ENCODE results near the gene PDZD7. TPM values are rescaled to one million over a fixed set of nuclear protein-coding genes. Genes with fewer than 3 reads are reported as not detected.
A peak's percentile ranks its signal among the peaks of the same experiment; 100 is the strongest.

Gene PDZD7
- total RNA-seq, 2 experiments from 2014 or later: 1.1 to 1.9 TPM

GRCh38 chr10:101021239-101021638, 9.7 kb downstream of the PDZD7 start:
- H3K9me3 Mint-ChIP-seq: no peaks in the 10 kb centered on the region
- POLR2A ChIA-PET: no interaction called here
- peaks cover 25% of the 10 kb centered on the region for H3K27me3 Mint-ChIP-seq
- H3K36me3 Mint-ChIP-seq (ENCODE audit: low read depth): no peaks in the 10 kb centered on the region
- H3K4me3 Mint-ChIP-seq: no peak overlapping the region
- CTCF ChIA-PET: interaction anchor here (1.7 kb wide), 1 partner anchor 23 kb away, joined by 4 read pairs; no protein-coding TSS in a partner anchor
- no peak overlapping the region for H3K27ac Mint-ChIP-seq
- DNase-seq: no peak
- H3K4me1 Mint-ChIP-seq: peaks cover 5% of the 10 kb centered on the region

GRCh38 chr10:101020427-101021075, 10.4 kb downstream of the PDZD7 start:
- ChIA-PET CTCF (interaction anchor here (0.6 to 4.4 kb wide), 3 partner anchors 22 to 423 kb away, joined by 3 to 48 read pairs (median 3); no protein-coding TSS in a partner anchor), POLR2A (no interaction called here)
- Mint-ChIP-seq H3K4me1 (peaks cover 5% of the 10 kb centered on the region), H3K36me3 (ENCODE audit: low read depth) (no peaks in the 10 kb centered on the region), H3K27ac (no peak overlapping the region), H3K27me3 (peaks cover 29% of the 10 kb centered on the region), H3K4me3 (no peak overlapping the region), H3K9me3 (no peaks in the 10 kb centered on the region)
- no peak for DNase-seq

- ChIA-PET POLR2A (interaction anchor here (1.3 kb wide), 1 partner anchor 12 kb away, joined by 6 read pairs; the partner anchor contains the start of genes PDZD7 and SFXN3), CTCF (interaction anchor here (0.6 to 6.9 kb wide), 17 partner anchors 9 to 424 kb away, joined by 3 to 186 read pairs (median 9); partner anchors contain the start of genes KAZALD1, LZTS2, PDZD7 and SFXN3)
- Mint-ChIP-seq H3K27me3 (peaks cover 34% of the 10 kb centered on the region), H3K4me1 (peaks cover 10% of the 10 kb centered on the region), H3K27ac (no peak overlapping the region), H3K9me3 (no peaks in the 10 kb centered on the region), H3K4me3 (no peak overlapping the region), H3K36me3 (ENCODE audit: low read depth) (no peaks in the 10 kb centered on the region)
- DNase-seq: no peak
These were observed 11.6 kb downstream of the PDZD7 start for GRCh38 chr10:101019440-101019703.

- CTCF ChIA-PET: interaction anchor here (0.6 to 6.9 kb wide), 17 partner anchors 10 to 123 kb away, joined by 3 to 186 read pairs (median 9); partner anchors contain the start of genes KAZALD1, LZTS2, PDZD7 and SFXN3
- Mint-ChIP-seq H3K27ac (no peak overlapping the region), H3K4me1 (peaks cover 13% of the 10 kb centered on the region), H3K9me3 (no peaks in the 10 kb centered on the region), H3K36me3 (ENCODE audit: low read depth) (no peaks in the 10 kb centered on the region), H3K27me3 (peaks cover 37% of the 10 kb centered on the region), H3K4me3 (no peak overlapping the region)
- POLR2A ChIA-PET: interaction anchor here (1.3 kb wide), 1 partner anchor 12 kb away, joined by 6 read pairs; the partner anchor contains the start of genes PDZD7 and SFXN3
- peak; percentile 84 for DNase-seq
These were observed 12.1 kb downstream of the PDZD7 start for GRCh38 chr10:101018600-101019439.

GRCh38 chr10:101018118-101018599, 12.8 kb downstream of the PDZD7 start:
- no peak for DNase-seq
- ChIA-PET POLR2A (interaction anchor here (4.8 kb wide), 1 partner anchor 12 kb away, joined by 25 read pairs; the partner anchor contains the start of genes PDZD7 and SFXN3), CTCF (interaction anchor here (0.6 to 6.9 kb wide), 12 partner anchors 10 to 1114 kb away, joined by 3 to 186 read pairs (median 12); partner anchors contain the start of genes LZTS2, PDZD7 and SFXN3)
- Mint-ChIP-seq H3K9me3 (no peaks in the 10 kb centered on the region), H3K36me3 (ENCODE audit: low read depth) (no peaks in the 10 kb centered on the region), H3K4me1 (peaks cover 17% of the 10 kb centered on the region), H3K4me3 (no peak overlapping the region), H3K27ac (no peak overlapping the region), H3K27me3 (peaks cover 40% of the 10 kb centered on the region)

GRCh38 chr10:101016814-101017213, 14.1 kb downstream of the PDZD7 start:
- Mint-ChIP-seq H3K4me3 (no peak overlapping the region), H3K9me3 (no peaks in the 10 kb centered on the region), H3K27ac (no peak overlapping the region), H3K4me1 (peaks cover 24% of the 10 kb centered on the region), H3K27me3 (peaks cover 42% of the 10 kb centered on the region), H3K36me3 (ENCODE audit: low read depth) (no peaks in the 10 kb centered on the region)
- ChIA-PET POLR2A (interaction anchor here (0.6 to 4.8 kb wide), 4 partner anchors 14 to 46 kb away, joined by 3 to 25 read pairs (median 3); partner anchors contain the start of genes KAZALD1, PDZD7 and SFXN3), CTCF (interaction anchor here (1.0 to 6.9 kb wide), 7 partner anchors 12 to 125 kb away, joined by 3 to 186 read pairs (median 23); partner anchors contain the start of genes LZTS2, PDZD7, SFXN3 and SLF2)
- DNase-seq: no peak

GRCh38 chr10:101015582-101015973, 15.4 kb downstream of the PDZD7 start:
- Mint-ChIP-seq H3K27me3 (peaks cover 38% of the 10 kb centered on the region), H3K4me3 (no peak overlapping the region), H3K9me3 (no peaks in the 10 kb centered on the region), H3K27ac (no peak overlapping the region), H3K36me3 (ENCODE audit: low read depth) (no peaks in the 10 kb centered on the region), H3K4me1 (peaks cover 24% of the 10 kb centered on the region)
- ChIA-PET CTCF (interaction anchor here (0.6 to 6.9 kb wide), 9 partner anchors 13 to 582 kb away, joined by 3 to 186 read pairs (median 8); partner anchors contain the start of genes LZTS2, MRPL43, PDZD7 and SFXN3), POLR2A (interaction anchor here (0.6 to 4.8 kb wide), 5 partner anchors 15 to 46 kb away, joined by 3 to 25 read pairs (median 4); partner anchors contain the start of genes KAZALD1, PDZD7 and SFXN3)
- DNase-seq: no peak

- CTCF ChIA-PET: interaction anchor here (0.6 to 6.9 kb wide), 27 partner anchors 13 to 166 kb away, joined by 3 to 186 read pairs (median 4); partner anchors contain the start of genes LZTS2, MRPL43, PDZD7 and SEMA4G
- H3K4me3 Mint-ChIP-seq: no peak overlapping the region
These were observed 15.9 kb downstream of the PDZD7 start for GRCh38 chr10:101014966-101015581.

GRCh38 chr10:101014230-101014884, 16.6 kb downstream of the PDZD7 start:
- H3K36me3 Mint-ChIP-seq (ENCODE audit: low read depth): no peaks in the 10 kb centered on the region
- ChIA-PET POLR2A (interaction anchor here (2.2 to 4.8 kb wide), 2 partner anchors 16 to 17 kb away, joined by 17 to 25 read pairs; partner anchors contain the start of genes PDZD7 and SFXN3), CTCF (interaction anchor here (0.6 to 6.9 kb wide), 28 partner anchors 14 to 454 kb away, joined by 3 to 186 read pairs (median 4); partner anchors contain the start of genes LZTS2, MRPL43, PDZD7 and SEMA4G)
- peaks cover 34% of the 10 kb centered on the region for H3K27me3 Mint-ChIP-seq
- DNase-seq: peak; percentile 80
- H3K4me3 Mint-ChIP-seq: no peak overlapping the region
- no peak overlapping the region for H3K27ac Mint-ChIP-seq
- no peaks in the 10 kb centered on the region for H3K9me3 Mint-ChIP-seq
- H3K4me1 Mint-ChIP-seq: peaks cover 23% of the 10 kb centered on the region

More at GRCh38 chr10:101014966-101015581, 15.9 kb downstream of the PDZD7 start:
- Mint-ChIP-seq H3K4me1 (peaks cover 24% of the 10 kb centered on the region), H3K9me3 (no peaks in the 10 kb centered on the region), H3K27me3 (peaks cover 36% of the 10 kb centered on the region), H3K27ac (no peak overlapping the region), H3K36me3 (ENCODE audit: low read depth) (no peaks in the 10 kb centered on the region)
- no peak for DNase-seq
- POLR2A ChIA-PET: interaction anchor here (1.4 to 4.8 kb wide), 3 partner anchors 15 to 45 kb away, joined by 3 to 25 read pairs (median 17); partner anchors contain the start of genes PDZD7 and SFXN3

GRCh38 chr10:101013365-101013825, 17.5 kb downstream of the PDZD7 start:
- no peaks in the 10 kb centered on the region for H3K36me3 Mint-ChIP-seq (ENCODE audit: low read depth)
- CTCF ChIA-PET: interaction anchor here (1.5 to 6.9 kb wide), 7 partner anchors 13 to 129 kb away, joined by 4 to 186 read pairs (median 8); partner anchors contain the start of genes LZTS2, PDZD7 and SFXN3
- DNase-seq: no peak
- peaks cover 21% of the 10 kb centered on the region for H3K4me1 Mint-ChIP-seq
- peaks cover 31% of the 10 kb centered on the region for H3K27me3 Mint-ChIP-seq
- no peaks in the 10 kb centered on the region for H3K9me3 Mint-ChIP-seq
- no peak overlapping the region for H3K4me3 Mint-ChIP-seq
- POLR2A ChIA-PET: interaction anchor here (2.2 to 4.8 kb wide), 2 partner anchors 16 to 17 kb away, joined by 17 to 25 read pairs; partner anchors contain the start of genes PDZD7 and SFXN3
- H3K27ac Mint-ChIP-seq: no peak overlapping the region

All from activated CD4-positive, alpha-beta memory T cell treated with anti-CD3 and anti-CD28 coated beads, Interleukin-2, amount 10 ng/mL, durations not matched to agents 7 days and 5 days (primary cell).